Sigmoid colon (tissue), 4 donors: ENCODE results near the gene TMEM26.

ENCODE experiments used
- CTCF ChIP-seq, 4 experiments: fragments of 450-650 bp in 3 of 4; fragments of 200-600 bp in 1 of 4; IDR thresholded peaks; one replicate each; pipeline ENCODE4 v1.5.1; 2016 to 2019; ENCODE audit warnings: antibody characterized with exemption in 4 of 4, mild to moderate bottlenecking in 3 of 4, moderate library complexity in 2 of 4
- EP300 ChIP-seq, 4 donors: sonication (generic); formaldehyde crosslinking; IDR thresholded peaks; one replicate each; pipeline ENCODE4 v1.6.1; 2017; ENCODE audit warnings: antibody characterized with exemption in 4 of 4
- POLR2A ChIP-seq, 2 donors: fragments of 450-650 bp; IDR thresholded peaks; one replicate each; pipeline ENCODE4 v1.6.1; 2016; ENCODE audit warnings: antibody characterized with exemption in 2 of 2, mild to moderate bottlenecking in 2 of 2, moderate library complexity in 2 of 2
- POLR2AphosphoS5 ChIP-seq, 4 donors: sonication (generic); formaldehyde crosslinking; IDR thresholded peaks; one replicate each; pipeline ENCODE4 v1.6.1; 2017; ENCODE audit warnings: antibody characterized with exemption in 4 of 4

- TF ChIP-seq POLR2A (IDR thresholded peaks at IDR 0.05) = no peak
- TF ChIP-seq POLR2AphosphoS5 (IDR thresholded peaks at IDR 0.05) = no peak
- TF ChIP-seq CTCF (IDR thresholded peaks at IDR 0.05) = no peak
- no peak for TF ChIP-seq EP300 (IDR thresholded peaks at IDR 0.05)
Observed at GRCh38 chr10:61465171-61465496, 12.0 kb upstream of the TMEM26 start.
